ENCODE measurements around the gene ZCCHC24.

The ZCCHC24 gene

GRCh38 chr10:79393221-79393923 lies 52.1 kb downstream of the ZCCHC24 start:
- H3K27me3 Mint-ChIP-seq (ENCODE audit: low read depth, poor library complexity): peaks cover 7% of the 10 kb centered on the region
- peaks cover 17% of the 10 kb centered on the region for H3K36me3 Mint-ChIP-seq (ENCODE audit: low read depth)
- H3K4me3 Mint-ChIP-seq: no peak overlapping the region
- H3K9me3 Mint-ChIP-seq: no peaks in the 10 kb centered on the region
- TF ChIP-seq CTCF (IDR thresholded peaks at IDR 0.05): no peak
- no peak for DNase-seq
- peaks cover 25% of the 10 kb centered on the region for H3K4me1 Mint-ChIP-seq
- no peak overlapping the region for H3K27ac Mint-ChIP-seq

GRCh38 chr10:79392506-79393176 lies 52.8 kb downstream of the ZCCHC24 start:
- no peak for TF ChIP-seq CTCF (IDR thresholded peaks at IDR 0.05)
- no peak for DNase-seq
- Mint-ChIP-seq H3K9me3 (no peaks in the 10 kb centered on the region), H3K4me3 (no peak overlapping the region), H3K27me3 (ENCODE audit: low read depth, poor library complexity) (peaks cover 7% of the 10 kb centered on the region), H3K4me1 (peaks cover 17% of the 10 kb centered on the region), H3K27ac (no peak overlapping the region), H3K36me3 (ENCODE audit: low read depth) (peaks cover 17% of the 10 kb centered on the region)

DNA sequence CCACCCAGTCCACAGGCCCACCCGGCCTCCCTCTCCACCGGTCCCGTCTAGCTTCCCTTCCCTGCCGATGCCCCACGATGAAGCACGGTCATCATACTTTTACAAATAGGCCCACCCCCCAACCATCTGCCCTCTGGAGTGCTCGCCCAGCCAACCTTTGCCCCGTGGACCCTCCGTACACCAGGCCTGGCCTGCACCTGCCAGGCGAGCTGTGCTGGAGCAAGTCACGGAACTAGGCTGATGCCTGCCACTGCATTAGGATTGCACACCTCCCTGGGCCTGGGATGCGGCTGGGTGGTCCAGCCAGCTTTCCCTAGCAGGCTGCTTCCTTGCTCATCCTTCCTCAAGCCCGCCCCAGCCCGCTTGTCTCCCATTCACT lies 53.4 kb downstream of the ZCCHC24 start:
- TF ChIP-seq CTCF (IDR thresholded peaks at IDR 0.05): no peak
- Mint-ChIP-seq H3K27ac (no peak overlapping the region), H3K4me3 (no peak overlapping the region), H3K4me1 (peaks cover 11% of the 10 kb centered on the region), H3K9me3 (no peaks in the 10 kb centered on the region), H3K36me3 (ENCODE audit: low read depth) (peaks cover 17% of the 10 kb centered on the region), H3K27me3 (ENCODE audit: low read depth, poor library complexity) (peaks cover 7% of the 10 kb centered on the region)
- no peak for DNase-seq

DNA sequence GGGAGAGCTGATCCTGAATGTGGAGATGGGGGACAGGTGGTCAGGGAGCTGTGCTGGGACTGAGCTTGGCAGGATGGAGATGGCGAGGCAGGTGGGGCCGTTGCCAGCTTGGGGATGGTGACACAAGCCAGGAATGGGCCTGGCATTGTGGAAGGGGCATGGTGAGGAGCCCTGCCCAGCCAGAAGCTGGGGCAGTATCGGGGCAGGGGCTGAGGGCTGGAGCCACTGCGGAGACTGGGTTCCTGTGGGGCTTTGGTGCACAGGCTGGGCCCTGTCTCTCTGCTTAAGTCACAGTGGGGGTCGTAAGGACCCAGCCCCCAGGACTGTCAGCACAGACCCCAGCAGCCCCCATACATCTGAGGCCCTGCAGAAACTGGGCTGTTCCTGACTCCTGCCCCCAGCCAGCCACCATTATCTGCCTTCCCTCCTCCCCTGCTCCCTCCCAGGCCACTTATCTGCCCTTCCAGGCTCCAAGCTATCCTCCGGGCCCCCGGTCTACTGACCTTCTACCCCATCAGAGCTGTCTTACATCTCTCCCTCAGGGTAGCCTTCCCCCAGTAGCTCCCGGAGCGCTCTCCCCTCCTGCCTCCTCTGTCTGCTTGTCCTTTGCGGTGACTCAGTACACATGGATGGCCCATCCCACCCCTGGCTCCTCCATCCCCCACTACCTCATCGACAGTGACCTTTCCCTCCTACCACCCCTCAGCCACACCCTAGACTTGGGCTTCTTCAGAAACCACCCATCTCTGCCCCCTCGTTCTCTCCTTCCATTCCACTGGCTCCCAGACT lies 54.0 kb downstream of the ZCCHC24 start:
- H3K9me3 Mint-ChIP-seq: no peaks in the 10 kb centered on the region
- H3K36me3 Mint-ChIP-seq (ENCODE audit: low read depth): peaks cover 17% of the 10 kb centered on the region
- no peak for DNase-seq
- no peak for TF ChIP-seq CTCF (IDR thresholded peaks at IDR 0.05)
- no peak overlapping the region for H3K4me3 Mint-ChIP-seq
- H3K27ac Mint-ChIP-seq: no peak overlapping the region
- peaks cover 7% of the 10 kb centered on the region for H3K27me3 Mint-ChIP-seq (ENCODE audit: low read depth, poor library complexity)
- H3K4me1 Mint-ChIP-seq: peaks cover 5% of the 10 kb centered on the region

DNA sequence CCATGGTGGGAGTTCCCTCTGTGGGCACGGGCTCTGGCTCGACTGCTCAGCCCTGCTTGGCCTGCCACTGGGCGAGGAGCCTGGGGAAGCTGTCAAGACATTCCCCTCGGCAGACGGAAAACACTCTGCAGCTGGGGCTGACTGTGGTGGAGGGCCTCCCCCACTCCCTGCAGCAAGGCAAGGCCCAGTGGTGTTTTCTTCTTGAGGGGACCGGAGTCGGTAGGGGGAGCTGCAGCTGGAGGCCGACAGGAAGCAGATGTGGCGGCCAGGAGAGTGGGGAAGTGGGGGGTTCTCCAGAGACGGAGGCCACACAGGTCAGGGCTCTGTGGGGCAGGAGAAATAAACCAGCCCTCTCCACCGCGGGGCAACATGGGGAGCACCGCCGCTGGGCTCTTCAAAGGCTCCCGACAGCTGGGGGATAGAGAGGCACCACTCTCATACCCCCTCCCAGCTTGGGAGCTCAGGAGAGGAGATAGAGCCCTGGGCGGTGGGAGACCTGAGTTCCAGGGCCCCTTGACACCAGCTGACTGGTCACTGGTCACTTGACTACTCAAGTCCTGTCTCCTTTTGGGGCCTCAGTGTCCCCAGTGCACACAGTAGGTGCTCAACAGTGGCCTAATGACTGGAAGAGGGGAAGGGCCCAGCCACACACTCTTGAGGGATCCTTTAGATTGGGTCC lies 54.7 kb downstream of the ZCCHC24 start:
- Mint-ChIP-seq H3K4me3 (no peak overlapping the region), H3K27me3 (ENCODE audit: low read depth, poor library complexity) (peaks cover 7% of the 10 kb centered on the region), H3K36me3 (ENCODE audit: low read depth) (peaks cover 12% of the 10 kb centered on the region), H3K27ac (no peak overlapping the region), H3K4me1 (peaks cover 5% of the 10 kb centered on the region), H3K9me3 (no peaks in the 10 kb centered on the region)
- DNase-seq: no peak
- TF ChIP-seq CTCF (IDR thresholded peaks at IDR 0.05): no peak
